ENCODE results near the gene EPHA6.

DNA sequence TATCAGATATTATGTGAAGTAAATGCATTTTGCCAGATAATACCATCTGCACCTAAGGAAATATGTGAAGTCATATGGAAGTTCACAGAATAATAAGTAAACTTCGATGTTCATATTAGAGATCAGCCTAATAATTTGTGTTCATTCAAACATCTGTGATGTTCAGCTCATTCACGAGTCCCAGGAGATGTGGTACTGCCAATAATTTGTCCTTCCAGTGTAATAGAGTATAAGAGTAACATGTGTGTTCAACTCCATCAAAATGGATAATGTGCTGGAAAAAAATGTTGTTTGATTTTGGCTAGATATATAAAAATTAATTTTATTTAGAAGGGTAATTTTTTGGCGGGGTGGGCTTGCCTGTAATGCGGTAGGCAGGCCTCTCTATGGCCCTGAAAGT lies 874.7 kb downstream of the EPHA6 start:
- TF ChIP-seq, protein P1, sequence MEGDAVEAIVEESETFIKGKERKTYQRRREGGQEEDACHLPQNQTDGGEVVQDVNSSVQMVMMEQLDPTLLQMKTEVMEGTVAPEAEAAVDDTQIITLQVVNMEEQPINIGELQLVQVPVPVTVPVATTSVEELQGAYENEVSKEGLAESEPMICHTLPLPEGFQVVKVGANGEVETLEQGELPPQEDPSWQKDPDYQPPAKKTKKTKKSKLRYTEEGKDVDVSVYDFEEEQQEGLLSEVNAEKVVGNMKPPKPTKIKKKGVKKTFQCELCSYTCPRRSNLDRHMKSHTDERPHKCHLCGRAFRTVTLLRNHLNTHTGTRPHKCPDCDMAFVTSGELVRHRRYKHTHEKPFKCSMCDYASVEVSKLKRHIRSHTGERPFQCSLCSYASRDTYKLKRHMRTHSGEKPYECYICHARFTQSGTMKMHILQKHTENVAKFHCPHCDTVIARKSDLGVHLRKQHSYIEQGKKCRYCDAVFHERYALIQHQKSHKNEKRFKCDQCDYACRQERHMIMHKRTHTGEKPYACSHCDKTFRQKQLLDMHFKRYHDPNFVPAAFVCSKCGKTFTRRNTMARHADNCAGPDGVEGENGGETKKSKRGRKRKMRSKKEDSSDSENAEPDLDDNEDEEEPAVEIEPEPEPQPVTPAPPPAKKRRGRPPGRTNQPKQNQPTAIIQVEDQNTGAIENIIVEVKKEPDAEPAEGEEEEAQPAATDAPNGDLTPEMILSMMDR (IDR thresholded peaks at IDR 0.05 in 2 of 3, conservative IDR thresholded peaks at IDR 0.05 in 1 of 3; ENCODE audit: control insufficient read depth in 2 of 3, extremely low read depth in 1 of 3, insufficient read depth in 1 of 3, low read depth in 3 of 3, low read length in 3 of 3), result no peak
- TF ChIP-seq, protein P2, sequence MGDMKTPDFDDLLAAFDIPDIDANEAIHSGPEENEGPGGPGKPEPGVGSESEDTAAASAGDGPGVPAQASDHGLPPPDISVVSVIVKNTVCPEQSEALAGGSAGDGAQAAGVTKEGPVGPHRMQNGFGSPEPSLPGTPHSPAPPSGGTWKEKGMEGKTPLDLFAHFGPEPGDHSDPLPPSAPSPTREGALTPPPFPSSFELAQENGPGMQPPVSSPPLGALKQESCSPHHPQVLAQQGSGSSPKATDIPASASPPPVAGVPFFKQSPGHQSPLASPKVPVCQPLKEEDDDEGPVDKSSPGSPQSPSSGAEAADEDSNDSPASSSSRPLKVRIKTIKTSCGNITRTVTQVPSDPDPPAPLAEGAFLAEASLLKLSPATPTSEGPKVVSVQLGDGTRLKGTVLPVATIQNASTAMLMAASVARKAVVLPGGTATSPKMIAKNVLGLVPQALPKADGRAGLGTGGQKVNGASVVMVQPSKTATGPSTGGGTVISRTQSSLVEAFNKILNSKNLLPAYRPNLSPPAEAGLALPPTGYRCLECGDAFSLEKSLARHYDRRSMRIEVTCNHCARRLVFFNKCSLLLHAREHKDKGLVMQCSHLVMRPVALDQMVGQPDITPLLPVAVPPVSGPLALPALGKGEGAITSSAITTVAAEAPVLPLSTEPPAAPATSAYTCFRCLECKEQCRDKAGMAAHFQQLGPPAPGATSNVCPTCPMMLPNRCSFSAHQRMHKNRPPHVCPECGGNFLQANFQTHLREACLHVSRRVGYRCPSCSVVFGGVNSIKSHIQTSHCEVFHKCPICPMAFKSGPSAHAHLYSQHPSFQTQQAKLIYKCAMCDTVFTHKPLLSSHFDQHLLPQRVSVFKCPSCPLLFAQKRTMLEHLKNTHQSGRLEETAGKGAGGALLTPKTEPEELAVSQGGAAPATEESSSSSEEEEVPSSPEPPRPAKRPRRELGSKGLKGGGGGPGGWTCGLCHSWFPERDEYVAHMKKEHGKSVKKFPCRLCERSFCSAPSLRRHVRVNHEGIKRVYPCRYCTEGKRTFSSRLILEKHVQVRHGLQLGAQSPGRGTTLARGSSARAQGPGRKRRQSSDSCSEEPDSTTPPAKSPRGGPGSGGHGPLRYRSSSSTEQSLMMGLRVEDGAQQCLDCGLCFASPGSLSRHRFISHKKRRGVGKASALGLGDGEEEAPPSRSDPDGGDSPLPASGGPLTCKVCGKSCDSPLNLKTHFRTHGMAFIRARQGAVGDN (IDR thresholded peaks at IDR 0.05), result no peak
- TF ChIP-seq EZH2 (IDR thresholded peaks at IDR 0.05; ENCODE audit: borderline replicate concordance, control insufficient read depth, low read depth, low read length) (no peak), POLR2A (IDR thresholded peaks at IDR 0.05; ENCODE audit: low read depth, low read length) (no peak), HCFC1 (IDR thresholded peaks at IDR 0.05; ENCODE audit: low read length) (no peak), POLR2AphosphoS5 (IDR thresholded peaks at IDR 0.05; ENCODE audit: low read length) (no peak), NFIC (IDR thresholded peaks at IDR 0.05; ENCODE audit: low read depth, low read length) (no peak), CBX5 (IDR thresholded peaks at IDR 0.05; ENCODE audit: low read depth) (no peak), EP300 (IDR thresholded peaks at IDR 0.05; ENCODE audit: borderline replicate concordance in 1 of 2, control insufficient read depth in 1 of 2, low read depth in 2 of 2, low read length in 2 of 2) (no peak)
- TF ChIP-seq, protein P3, sequence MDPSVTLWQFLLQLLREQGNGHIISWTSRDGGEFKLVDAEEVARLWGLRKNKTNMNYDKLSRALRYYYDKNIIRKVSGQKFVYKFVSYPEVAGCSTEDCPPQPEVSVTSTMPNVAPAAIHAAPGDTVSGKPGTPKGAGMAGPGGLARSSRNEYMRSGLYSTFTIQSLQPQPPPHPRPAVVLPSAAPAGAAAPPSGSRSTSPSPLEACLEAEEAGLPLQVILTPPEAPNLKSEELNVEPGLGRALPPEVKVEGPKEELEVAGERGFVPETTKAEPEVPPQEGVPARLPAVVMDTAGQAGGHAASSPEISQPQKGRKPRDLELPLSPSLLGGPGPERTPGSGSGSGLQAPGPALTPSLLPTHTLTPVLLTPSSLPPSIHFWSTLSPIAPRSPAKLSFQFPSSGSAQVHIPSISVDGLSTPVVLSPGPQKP (IDR thresholded peaks at IDR 0.05; ENCODE audit: low read depth, low read length), result no peak

Measured in GM12878 (cell line).